HG03439 (cell line): ENCODE results near the gene ATF7IP.

ENCODE experiments used
- ATAC-seq: cut with Tn5 transposase; IDR thresholded peaks from one replicate; pipeline ENCODE4 v1.9.1; 2021; ENCODE audit warnings: mild to moderate bottlenecking, moderate library complexity; ENCODE audit not compliant: unreplicated experiment

Gene ATF7IP

DNA sequence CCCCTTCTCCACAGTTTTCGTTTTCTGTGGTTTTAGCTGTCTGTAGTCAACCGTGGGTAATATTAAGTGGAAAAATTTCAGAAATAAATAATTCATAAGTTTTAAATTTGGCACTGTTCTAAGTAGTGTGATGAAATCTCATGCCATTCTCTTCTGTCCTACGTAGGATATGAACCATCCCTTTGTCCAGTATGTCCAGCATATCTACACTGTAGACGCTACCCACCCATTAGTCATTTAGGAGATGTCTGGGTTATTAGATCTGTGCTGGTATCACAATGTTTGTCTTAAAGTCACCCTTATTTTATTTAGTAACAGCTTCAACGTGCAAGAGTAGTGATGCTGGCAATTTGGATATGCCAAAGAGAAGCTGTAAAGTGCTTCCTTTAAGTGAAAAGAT is 44.7 kb downstream of the ATF7IP start:
- no peak for ATAC-seq

- no peak for ATAC-seq
These were observed 45.5 kb downstream of the ATF7IP start for GRCh38 chr12:14410841-14411569.

DNA sequence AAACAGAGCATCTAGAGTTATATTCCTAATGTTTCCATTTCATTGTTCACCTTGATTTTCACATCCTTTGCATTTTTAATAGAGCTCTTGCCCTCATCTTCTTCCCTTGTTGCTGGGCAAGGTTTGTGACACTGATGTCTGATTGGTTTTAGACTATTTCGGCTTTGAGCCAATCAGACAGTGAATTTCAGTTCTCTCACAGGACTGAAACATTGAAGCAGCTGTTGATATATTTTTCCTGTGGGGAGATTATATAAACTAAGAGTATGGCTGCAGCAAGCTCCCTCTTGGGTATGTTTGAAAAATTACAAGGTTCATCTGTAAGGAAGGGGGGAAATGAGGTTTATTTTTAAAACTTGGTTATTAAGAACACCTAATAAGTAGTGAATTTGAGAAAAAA is 51.2 kb downstream of the ATF7IP start:
- ATAC-seq: no peak

- no peak for ATAC-seq
These were observed 52.2 kb downstream of the ATF7IP start for GRCh38 chr12:14417715-14418114.

- no peak for ATAC-seq
These were observed 53.0 kb downstream of the ATF7IP start for GRCh38 chr12:14418451-14418890.

- ATAC-seq: no peak
These were observed 57.2 kb downstream of the ATF7IP start for GRCh38 chr12:14422516-14423230.

- no peak for ATAC-seq
These were observed 59.1 kb downstream of the ATF7IP start for GRCh38 chr12:14424545-14424944.

- no peak for ATAC-seq
These were observed 61.3 kb downstream of the ATF7IP start for GRCh38 chr12:14426792-14427191.

GRCh38 chr12:14427929-14428328 is 62.4 kb downstream of the ATF7IP start:
- ATAC-seq: no peak

- no peak for ATAC-seq
These were observed 65.0 kb downstream of the ATF7IP start for GRCh38 chr12:14430394-14430986.

DNA sequence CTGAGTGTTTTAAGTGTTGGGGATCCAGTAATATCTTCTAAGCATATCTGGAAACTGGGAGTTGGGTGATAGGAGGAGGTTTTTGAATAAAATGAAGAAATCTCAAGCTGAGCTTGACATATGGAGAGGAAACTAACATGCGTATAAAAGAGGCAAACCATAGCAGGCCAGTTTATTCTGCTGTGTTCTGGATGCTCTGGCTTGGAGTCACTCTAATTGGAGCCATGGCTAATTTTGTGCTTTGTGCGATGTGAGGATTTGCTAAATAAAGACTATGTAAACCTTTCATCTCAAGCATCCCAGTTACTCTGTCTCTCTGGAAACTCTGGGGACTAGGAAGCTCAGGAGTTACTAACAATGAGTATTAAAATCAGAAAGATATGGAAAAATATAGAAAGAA is 66.5 kb downstream of the ATF7IP start:
- no peak for ATAC-seq

DNA sequence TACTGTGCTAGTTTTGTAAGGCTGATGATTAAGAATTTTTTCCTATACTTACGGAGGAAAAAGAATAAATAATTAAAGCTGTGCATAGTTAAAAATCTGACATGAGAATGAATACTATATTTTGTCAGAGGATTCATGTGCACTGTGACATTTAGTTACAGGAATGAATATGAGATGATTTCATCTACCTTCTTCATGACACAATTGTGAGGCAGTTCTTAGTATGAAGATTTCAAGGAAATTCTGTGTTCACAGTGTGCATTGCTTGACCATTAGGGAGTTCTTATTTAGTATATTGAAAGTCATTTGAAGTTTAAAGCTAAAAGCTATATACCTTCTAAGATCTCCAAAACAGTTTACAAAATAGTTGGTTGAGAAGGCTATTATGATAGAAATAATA is 70.1 kb downstream of the ATF7IP start:
- ATAC-seq: no peak

- no peak for ATAC-seq
These were observed 76.9 kb downstream of the ATF7IP start for GRCh38 chr12:14442221-14442881.

GRCh38 chr12:14443531-14443930 is 78.0 kb downstream of the ATF7IP start:
- no peak for ATAC-seq

DNA sequence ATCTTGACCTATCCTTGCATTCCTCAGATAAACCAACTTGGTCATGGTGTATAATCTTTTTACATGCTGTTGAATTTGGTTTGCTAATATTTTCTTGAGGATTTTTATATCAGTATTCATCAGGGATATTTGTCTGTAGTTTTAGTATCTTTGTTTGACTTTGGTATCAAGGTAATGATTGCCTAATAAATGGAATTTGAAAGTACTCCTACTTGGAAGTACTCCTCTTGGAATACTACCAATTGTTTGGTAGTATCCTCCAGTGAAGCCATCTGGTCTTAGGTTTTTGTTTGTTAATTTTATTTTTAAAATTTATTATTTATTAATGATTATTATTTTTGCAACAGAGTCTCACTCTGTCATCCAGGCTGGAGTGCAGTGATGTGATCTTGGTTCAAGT is 85.0 kb downstream of the ATF7IP start:
- no peak for ATAC-seq

DNA sequence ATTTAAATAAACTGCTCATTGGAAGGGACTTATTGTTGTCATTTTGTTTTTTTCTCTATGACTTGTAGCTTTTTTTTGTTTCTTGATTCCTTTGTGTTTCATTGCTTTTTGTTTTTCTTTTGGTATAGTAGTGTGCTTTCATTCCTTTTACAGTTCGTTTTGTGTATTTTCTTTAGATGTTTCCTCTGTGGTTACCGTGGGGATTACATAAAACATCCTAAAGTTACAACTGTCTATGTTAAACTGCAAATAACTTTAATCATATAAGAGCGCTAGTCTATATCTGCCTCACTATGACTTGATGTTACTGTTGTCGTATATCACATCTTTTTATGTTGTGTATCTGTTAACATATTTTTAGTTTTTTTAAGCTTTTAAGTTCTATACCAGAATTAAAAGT is 86.9 kb downstream of the ATF7IP start:
- ATAC-seq: no peak

- no peak for ATAC-seq
These were observed 87.4 kb downstream of the ATF7IP start for GRCh38 chr12:14452865-14453264.

GRCh38 chr12:14454098-14454907 is 88.8 kb downstream of the ATF7IP start:
- no peak for ATAC-seq

- no peak for ATAC-seq
These were observed 94.8 kb downstream of the ATF7IP start for GRCh38 chr12:14460212-14460841.

- ATAC-seq: no peak
These were observed 106.0 kb downstream of the ATF7IP start for GRCh38 chr12:14471497-14471896.
